Adrenal gland (tissue), 5 donors: Measurements from ENCODE around the gene CTSH.

Experiments
- POLR2A ChIP-seq, 2 donors: fragments of 450-650 bp; IDR thresholded peaks; one replicate each; pipeline ENCODE4 v1.6.1; 2017; ENCODE audit warnings: antibody characterized with exemption in 2 of 2, mild to moderate bottlenecking in 2 of 2, moderate library complexity in 1 of 2
- TF ChIP-seq, protein P1 (sequence below), 6 experiments: fragments of 450-650 bp in 4 of 6; fragments of 200-600 bp in 2 of 6; sonication (generic) in 1 of 6; IDR thresholded peaks; 1 replicate in 5 of 6; 2 replicates in 1 of 6; pipeline versions ENCODE4 v1.5.1 to v1.8.0; 2016 to 2021; ENCODE audit warnings: antibody characterized with exemption in 6 of 6, mild to moderate bottlenecking in 2 of 6, moderate library complexity in 1 of 6
- donor health status: DM: no; HTN: no; CAD: no.

DNA sequence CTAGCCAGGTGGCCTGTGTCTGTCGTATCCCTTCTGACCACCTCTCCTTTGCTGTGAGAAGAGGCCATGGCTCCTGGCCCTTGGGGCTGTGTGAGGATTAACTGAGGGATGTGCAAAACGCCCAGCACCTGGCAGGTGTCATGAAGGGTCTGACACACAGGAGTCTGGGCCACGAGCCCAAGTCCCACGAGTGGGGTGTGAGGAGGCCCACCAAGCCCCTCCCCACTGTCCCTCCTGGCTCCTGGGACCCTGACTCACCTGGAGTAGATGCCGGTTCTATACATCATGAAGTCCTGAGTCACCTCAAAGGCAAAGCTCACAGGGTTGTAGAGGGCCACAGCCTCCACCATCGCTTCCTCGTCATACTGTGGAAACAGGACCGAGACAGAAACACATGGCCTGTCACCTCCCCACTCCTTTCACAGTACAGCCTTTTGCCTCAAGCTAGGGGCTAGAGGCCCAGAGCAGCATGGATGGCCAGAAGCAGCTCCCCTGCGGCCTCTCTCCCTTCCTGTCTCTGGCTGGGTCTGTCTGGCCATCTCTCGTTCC, 19.7 kb downstream of the CTSH start:
- TF ChIP-seq, protein P1, sequence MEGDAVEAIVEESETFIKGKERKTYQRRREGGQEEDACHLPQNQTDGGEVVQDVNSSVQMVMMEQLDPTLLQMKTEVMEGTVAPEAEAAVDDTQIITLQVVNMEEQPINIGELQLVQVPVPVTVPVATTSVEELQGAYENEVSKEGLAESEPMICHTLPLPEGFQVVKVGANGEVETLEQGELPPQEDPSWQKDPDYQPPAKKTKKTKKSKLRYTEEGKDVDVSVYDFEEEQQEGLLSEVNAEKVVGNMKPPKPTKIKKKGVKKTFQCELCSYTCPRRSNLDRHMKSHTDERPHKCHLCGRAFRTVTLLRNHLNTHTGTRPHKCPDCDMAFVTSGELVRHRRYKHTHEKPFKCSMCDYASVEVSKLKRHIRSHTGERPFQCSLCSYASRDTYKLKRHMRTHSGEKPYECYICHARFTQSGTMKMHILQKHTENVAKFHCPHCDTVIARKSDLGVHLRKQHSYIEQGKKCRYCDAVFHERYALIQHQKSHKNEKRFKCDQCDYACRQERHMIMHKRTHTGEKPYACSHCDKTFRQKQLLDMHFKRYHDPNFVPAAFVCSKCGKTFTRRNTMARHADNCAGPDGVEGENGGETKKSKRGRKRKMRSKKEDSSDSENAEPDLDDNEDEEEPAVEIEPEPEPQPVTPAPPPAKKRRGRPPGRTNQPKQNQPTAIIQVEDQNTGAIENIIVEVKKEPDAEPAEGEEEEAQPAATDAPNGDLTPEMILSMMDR (IDR thresholded peaks at IDR 0.05), result no peak
- no peak for TF ChIP-seq POLR2A (IDR thresholded peaks at IDR 0.05)
